Prostate gland (tissue), 2 donors: Measurements from ENCODE around the gene CFDP1.
A peak's percentile ranks its signal among the peaks of the same experiment; 100 is the strongest.

Experiments used
- POLR2A ChIP-seq: fragments of 450-650 bp; IDR thresholded peaks from one replicate; pipeline ENCODE4 v1.6.1; 2016; ENCODE audit warnings: antibody characterized with exemption, mild to moderate bottlenecking
- POLR2AphosphoS5 ChIP-seq: sonication (generic); formaldehyde crosslinking; IDR thresholded peaks from one replicate; pipeline ENCODE4 v1.6.1; 2017; ENCODE audit warnings: antibody characterized with exemption
- TF ChIP-seq, protein P1 (sequence below), 4 experiments: fragments of 200-600 bp in 2 of 4; fragments of 450-650 bp in 2 of 4; sonication (generic) in 2 of 4; IDR thresholded peaks; 1 replicate in 3 of 4; 2 replicates in 1 of 4; pipeline ENCODE4 v1.5.1; 2016 to 2019; ENCODE audit warnings: antibody characterized with exemption in 4 of 4, mild to moderate bottlenecking in 2 of 4, moderate library complexity in 2 of 4

DNA sequence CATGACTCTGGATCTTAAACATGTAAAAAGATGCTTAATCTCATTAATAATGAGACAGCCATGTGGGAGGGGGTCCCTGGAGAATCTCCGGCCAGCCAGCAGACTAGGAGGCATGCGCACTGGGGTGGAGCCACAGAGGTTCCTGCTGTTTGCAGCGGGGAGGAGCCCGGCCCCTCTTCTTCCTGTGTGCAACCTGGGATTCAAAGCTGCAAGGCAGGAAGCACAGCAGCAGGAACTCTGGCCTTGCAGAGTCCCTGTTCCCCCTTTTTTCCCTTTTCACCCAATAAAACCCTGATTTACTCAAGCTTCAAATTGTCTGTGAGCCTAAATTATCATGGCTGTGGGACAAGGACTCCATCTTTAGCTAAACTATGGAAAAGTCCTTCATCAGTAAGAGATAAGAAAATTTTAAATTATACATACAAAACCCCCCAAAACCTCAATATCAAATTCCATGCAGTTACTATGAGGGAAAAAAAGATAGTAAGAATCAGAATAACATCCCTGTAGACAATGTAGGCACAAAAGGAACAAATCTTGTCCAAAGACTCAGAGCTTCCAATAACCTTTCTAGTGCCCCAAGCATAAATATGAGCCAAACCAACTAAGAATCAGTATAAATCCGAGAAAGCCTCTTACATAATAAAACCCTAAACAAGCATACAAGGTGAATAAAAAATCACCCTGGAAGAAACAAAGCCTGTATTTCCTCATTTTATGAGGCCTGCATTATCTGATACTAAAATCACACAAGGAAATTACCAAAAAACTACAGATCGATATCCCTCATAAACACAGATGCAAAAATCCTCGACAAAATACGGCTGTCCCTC is 12.1 kb downstream of the CFDP1 start:
- TF ChIP-seq, protein P1, sequence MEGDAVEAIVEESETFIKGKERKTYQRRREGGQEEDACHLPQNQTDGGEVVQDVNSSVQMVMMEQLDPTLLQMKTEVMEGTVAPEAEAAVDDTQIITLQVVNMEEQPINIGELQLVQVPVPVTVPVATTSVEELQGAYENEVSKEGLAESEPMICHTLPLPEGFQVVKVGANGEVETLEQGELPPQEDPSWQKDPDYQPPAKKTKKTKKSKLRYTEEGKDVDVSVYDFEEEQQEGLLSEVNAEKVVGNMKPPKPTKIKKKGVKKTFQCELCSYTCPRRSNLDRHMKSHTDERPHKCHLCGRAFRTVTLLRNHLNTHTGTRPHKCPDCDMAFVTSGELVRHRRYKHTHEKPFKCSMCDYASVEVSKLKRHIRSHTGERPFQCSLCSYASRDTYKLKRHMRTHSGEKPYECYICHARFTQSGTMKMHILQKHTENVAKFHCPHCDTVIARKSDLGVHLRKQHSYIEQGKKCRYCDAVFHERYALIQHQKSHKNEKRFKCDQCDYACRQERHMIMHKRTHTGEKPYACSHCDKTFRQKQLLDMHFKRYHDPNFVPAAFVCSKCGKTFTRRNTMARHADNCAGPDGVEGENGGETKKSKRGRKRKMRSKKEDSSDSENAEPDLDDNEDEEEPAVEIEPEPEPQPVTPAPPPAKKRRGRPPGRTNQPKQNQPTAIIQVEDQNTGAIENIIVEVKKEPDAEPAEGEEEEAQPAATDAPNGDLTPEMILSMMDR (IDR thresholded peaks at IDR 0.05) = no peak
- TF ChIP-seq POLR2A (no peak), POLR2AphosphoS5 (peak; percentile 31)
